Neuronal stem cell (in vitro differentiated cells): ENCODE results near the gene CEP170.
"Not testable (repeated sequence)": the region's sequence is repeated elsewhere in the genome, so short reads cannot be mapped to it uniquely, and the experiment has no call there.

ENCODE experiments used
- DNase-seq: peaks from one replicate; pipeline ENCODE4 v3.0.0-alpha.2; 2013; ENCODE audit warnings: low spot score
- H2AFZ ChIP-seq: one replicate; pipeline ENCODE4 v1.6.1; 2013; ENCODE audit warnings: mild to moderate bottlenecking, low read length, inconsistent platforms
- H2AK5ac ChIP-seq: 2 replicates; pipeline ENCODE4 v1.6.1; 2013; ENCODE audit warnings: low read depth, mild to moderate bottlenecking, inconsistent platforms, low read length, moderate library complexity, mixed read lengths
- H2BK120ac ChIP-seq: 2 replicates; pipeline ENCODE4 v1.6.1; 2013; ENCODE audit warnings: low read depth, mild to moderate bottlenecking, inconsistent platforms, low read length, moderate library complexity, mixed read lengths
- H2BK12ac ChIP-seq: one replicate; pipeline ENCODE4 v1.6.1; 2013; ENCODE audit warnings: low read length, inconsistent platforms
- H2BK15ac ChIP-seq: 2 replicates; pipeline ENCODE4 v1.6.1; 2013; ENCODE audit warnings: mild to moderate bottlenecking, low read length, inconsistent platforms, mixed read lengths
- H2BK5ac ChIP-seq: one replicate; pipeline ENCODE4 v1.6.1; 2013; ENCODE audit warnings: inconsistent platforms, mild to moderate bottlenecking, low read length, moderate library complexity
- H3K14ac ChIP-seq: one replicate; pipeline ENCODE4 v1.6.1; 2013; ENCODE audit warnings: low read length, inconsistent platforms
- H3K18ac ChIP-seq: 2 replicates; pipeline ENCODE4 v1.6.1; 2013; ENCODE audit warnings: low read length, inconsistent platforms
- H3K23ac ChIP-seq: 2 replicates; pipeline ENCODE4 v1.6.1; 2013; ENCODE audit warnings: low read depth, mild to moderate bottlenecking, mixed read lengths, low read length, inconsistent platforms; ENCODE audit not compliant: poor library complexity
- H3K27ac ChIP-seq: replicated peaks from 3 replicates; pipeline ENCODE4 v1.5.1; 2013; ENCODE audit warnings: low read length, inconsistent platforms
- H3K27me3 ChIP-seq, 3 experiments: 2 replicates each; pipeline ENCODE4 v1.6.1; 2013; ENCODE audit warnings: low read length in 3 of 3, mild to moderate bottlenecking in 2 of 3, inconsistent platforms in 1 of 3, low read depth in 1 of 3, mixed read lengths in 1 of 3, moderate library complexity in 1 of 3; ENCODE audit not compliant: control insufficient read depth in 3 of 3, insufficient read depth in 3 of 3
- H3K36me3 ChIP-seq, 2 donors: replicated peaks in 1 of 2; 2 replicates each; pipeline ENCODE4 v1.6.1; 2013; ENCODE audit warnings: low read length in 2 of 2; ENCODE audit not compliant: control insufficient read depth in 2 of 2, insufficient read depth in 2 of 2
- H3K4ac ChIP-seq: 2 replicates; pipeline ENCODE4 v1.6.1; 2013; ENCODE audit warnings: inconsistent platforms, mild to moderate bottlenecking, low read length, moderate library complexity
- H3K4me1 ChIP-seq, 2 donors: 1 replicate in 1 of 2; 2 replicates in 1 of 2; pipeline ENCODE4 v1.6.1; 2013; ENCODE audit warnings: low read length in 2 of 2, low read depth in 1 of 2; ENCODE audit not compliant: control insufficient read depth in 2 of 2, insufficient read depth in 1 of 2
- H3K4me2 ChIP-seq: one replicate; pipeline ENCODE4 v1.6.1; 2013; ENCODE audit warnings: mild to moderate bottlenecking, low read length, inconsistent platforms; ENCODE audit not compliant: insufficient read depth, poor library complexity, severe bottlenecking
- H3K4me3 ChIP-seq, 2 donors: 2 replicates each; pipeline ENCODE4 v1.5.1; 2013; ENCODE audit warnings: low read length in 2 of 2, mild to moderate bottlenecking in 2 of 2, inconsistent platforms in 1 of 2, moderate library complexity in 1 of 2
- H3K79me1 ChIP-seq: one replicate; pipeline ENCODE4 v1.6.1; 2013; ENCODE audit warnings: low read depth, mild to moderate bottlenecking, inconsistent platforms, low read length, moderate library complexity
- H3K9ac ChIP-seq: one replicate; pipeline ENCODE4 v1.6.1; 2013; ENCODE audit warnings: mild to moderate bottlenecking, low read depth, low read length, inconsistent platforms; ENCODE audit not compliant: poor library complexity
- H3K9me3 ChIP-seq, 2 donors: replicated peaks in 1 of 2; 2 replicates each; pipeline versions ENCODE3 to v1.6.1; 2013; ENCODE audit warnings: low read length in 2 of 2, mild to moderate bottlenecking in 2 of 2, inconsistent platforms in 1 of 2, low read depth in 1 of 2, mixed read lengths in 1 of 2, moderate library complexity in 1 of 2; ENCODE audit not compliant: control insufficient read depth in 2 of 2, insufficient read depth in 1 of 2
- H4K8ac ChIP-seq: one replicate; pipeline ENCODE4 v1.6.1; 2013; ENCODE audit warnings: low read depth, mild to moderate bottlenecking, inconsistent platforms, low read length, moderate library complexity
- H4K91ac ChIP-seq: one replicate; pipeline ENCODE4 v1.6.1; 2013; ENCODE audit warnings: low read length, low read depth, mild to moderate bottlenecking, inconsistent platforms; ENCODE audit not compliant: poor library complexity
- WGBS, 2 donors: extraction: QIAGEN DNeasy Blood & Tissue Kit; methylation state at CpG; one replicate each; pipeline ENCODE4 v1.1.7; 2013; ENCODE audit warnings: missing lambda C conversion rate in 2 of 2, mixed read lengths in 1 of 2; ENCODE audit not compliant: insufficient read length in 2 of 2, insufficient replicate concordance in 1 of 2; ENCODE audit errors: extremely low coverage in 2 of 2; 5-methylcytosine and 5-hydroxymethylcytosine counted together

Gene CEP170

DNA sequence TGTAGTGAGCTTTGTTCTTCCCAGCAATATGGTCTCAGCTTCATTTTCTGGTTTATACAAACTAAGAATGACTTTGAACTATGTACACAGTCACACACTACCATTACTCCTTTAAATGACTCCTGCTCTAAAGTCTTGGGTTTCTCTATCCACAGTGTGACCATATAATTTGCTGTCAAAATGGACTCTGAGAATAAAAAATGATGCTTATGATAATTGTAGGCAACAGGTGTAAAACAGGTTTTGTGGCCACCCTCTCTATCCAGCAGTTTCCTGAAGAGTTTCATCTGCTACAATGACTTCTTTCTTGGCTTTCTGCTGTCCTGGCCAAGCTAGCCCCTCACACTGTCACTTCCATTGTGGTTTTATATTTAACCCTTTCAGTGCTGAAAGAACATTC, 71.4 kb downstream of the CEP170 start:
- H3K27me3 ChIP-seq, H3K9ac ChIP-seq, H2BK15ac ChIP-seq, H2BK120ac ChIP-seq, H3K4ac ChIP-seq, H3K4me1 ChIP-seq, H3K14ac ChIP-seq, DNase-seq, H2AFZ ChIP-seq, H4K91ac ChIP-seq, H3K9me3 ChIP-seq, H3K27ac ChIP-seq, H3K4me2 ChIP-seq, H3K23ac ChIP-seq, H3K4me3 ChIP-seq, H2BK5ac ChIP-seq, H2AK5ac ChIP-seq, H3K79me1 ChIP-seq, H3K18ac ChIP-seq, H4K8ac ChIP-seq, H2BK12ac ChIP-seq: not testable (repeated sequence)
- H3K36me3 ChIP-seq: peaks cover 0 to 46% of the 10 kb centered on the region in 2 donors

DNA sequence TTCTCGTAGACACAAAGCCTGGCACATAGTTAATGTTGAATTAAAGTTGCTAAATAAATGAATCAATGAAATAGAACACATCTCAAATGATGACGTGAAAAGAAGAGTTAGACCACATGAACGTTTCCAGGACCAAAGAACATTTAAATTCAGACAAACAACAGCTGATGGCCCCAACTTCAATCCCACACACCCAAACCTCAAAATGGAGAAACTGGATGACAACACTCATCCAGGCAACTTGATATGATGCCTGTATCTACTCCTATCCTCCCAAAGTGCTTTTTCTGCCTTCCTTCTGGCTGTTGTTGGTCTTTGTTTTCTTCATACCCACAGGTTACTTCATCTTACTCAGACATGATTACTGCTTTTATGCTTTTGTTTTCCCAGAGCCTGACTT, 71.9 kb downstream of the CEP170 start:
- H2BK15ac ChIP-seq, H3K9me3 ChIP-seq: not testable (repeated sequence)
- WGBS, 2 donors: no CpG with 5 or more reads among the region's 3 CpGs

GRCh38 chr1:243179720-243180119, 75.4 kb downstream of the CEP170 start:
- Histone ChIP-seq H3K4me3 (no peak overlapping the region), H3K4me2 (no peak overlapping the region), H3K4ac (no peak overlapping the region), H3K14ac (no peak overlapping the region), H4K8ac (no peak overlapping the region), H2BK5ac (no peak overlapping the region), H3K18ac (no peak overlapping the region), H2AK5ac (no peak overlapping the region), H2BK12ac (no peak overlapping the region), H3K9me3 (no peaks in the 10 kb centered on the region), H2BK120ac (no peak overlapping the region), H2BK15ac (no peak overlapping the region), H3K36me3 (peaks cover 0 to 22% of the 10 kb centered on the region in 2 donors), H3K9ac (no peak overlapping the region), H4K91ac (no peak overlapping the region), H3K23ac (no peak overlapping the region), H3K27me3 (no peaks in the 10 kb centered on the region), H3K27ac (no peak overlapping the region), H3K79me1 (peaks cover 1% of the 10 kb centered on the region), H3K4me1 (peaks cover 0 to 1% of the 10 kb centered on the region in 2 donors), H2AFZ (no peak overlapping the region)
- WGBS, 2 donors: no CpG with 5 or more reads among the region's 7 CpGs
- DNase-seq: no peak

More for the DNA sequence above, 71.9 kb downstream of the CEP170 start:
- not testable (repeated sequence) for H2AFZ ChIP-seq, H3K4ac ChIP-seq, H3K27me3 ChIP-seq, H3K4me3 ChIP-seq, H3K23ac ChIP-seq, H2BK120ac ChIP-seq, H2BK5ac ChIP-seq, H2BK12ac ChIP-seq, H3K79me1 ChIP-seq, H3K27ac ChIP-seq, H3K4me1 ChIP-seq, H4K8ac ChIP-seq, H3K9ac ChIP-seq, H3K14ac ChIP-seq, DNase-seq, H2AK5ac ChIP-seq, H4K91ac ChIP-seq, H3K18ac ChIP-seq, H3K4me2 ChIP-seq
- H3K36me3 ChIP-seq: peaks cover 0 to 46% of the 10 kb centered on the region in 2 donors

- not testable (repeated sequence) for H3K23ac ChIP-seq, H3K4me1 ChIP-seq, H2BK12ac ChIP-seq, H3K27ac ChIP-seq, H3K4ac ChIP-seq, H2BK15ac ChIP-seq, H2BK5ac ChIP-seq, H3K18ac ChIP-seq, H2BK120ac ChIP-seq, H3K14ac ChIP-seq, H3K9me3 ChIP-seq, H3K9ac ChIP-seq, H4K8ac ChIP-seq, H2AFZ ChIP-seq, H2AK5ac ChIP-seq, H3K79me1 ChIP-seq, H3K4me2 ChIP-seq, DNase-seq, H4K91ac ChIP-seq, H3K4me3 ChIP-seq, H3K27me3 ChIP-seq
- H3K36me3 ChIP-seq: peaks cover 0 to 17% of the 10 kb centered on the region in 2 donors
- WGBS, 2 donors: no CpG with 5 or more reads among the region's 6 CpGs
These were observed 77.3 kb downstream of the CEP170 start for GRCh38 chr1:243177792-243178191.
